ENCODE data around the gene PHRF1. TPM values are rescaled to one million over a fixed set of nuclear protein-coding genes. Genes with fewer than 3 reads are reported as not detected.

The PHRF1 gene
- total and polyA plus RNA-seq, 2 donors from 2014 or later, result 7.5 to 30.9 TPM

- H3K4me1 ChIP-seq (ENCODE audit: control insufficient read depth in 2 of 3, insufficient read depth in 2 of 3, low read depth in 1 of 3, low read length in 3 of 3), result no peaks in the 10 kb centered on the region
- no peak for TF ChIP-seq CTCF (IDR thresholded peaks at IDR 0.05; ENCODE audit: borderline replicate concordance, extremely low read depth, insufficient read depth)
- FAIRE-seq (no peak), DNase-seq (peak in 1 of 5 donors; percentile 48)
- no peak overlapping the region for H3K9ac ChIP-seq (ENCODE audit: low read length in 3 of 3)
- no peak overlapping the region for H3K27ac ChIP-seq (ENCODE audit: low read depth in 2 of 2, low read length in 2 of 2)
- H3K4me3 ChIP-seq (ENCODE audit: low read length in 3 of 3), result no peak overlapping the region
- H3K9me3 ChIP-seq (ENCODE audit: control insufficient read depth in 2 of 3, insufficient read depth in 1 of 3, low read length in 3 of 3), result no peaks in the 10 kb centered on the region
- H3K27me3 ChIP-seq (ENCODE audit: control insufficient read depth, insufficient read depth, low read length), result no peaks in the 10 kb centered on the region
- no peaks in the 10 kb centered on the region for H3K36me3 ChIP-seq (ENCODE audit: control insufficient read depth in 2 of 3, insufficient read depth in 3 of 3, low read length in 3 of 3)
- intact Hi-C loops (cut with DNase I), result no loop called here
These were observed 31.5 kb upstream of the PHRF1 start for GRCh38 chr11:544817-545166.

DNA sequence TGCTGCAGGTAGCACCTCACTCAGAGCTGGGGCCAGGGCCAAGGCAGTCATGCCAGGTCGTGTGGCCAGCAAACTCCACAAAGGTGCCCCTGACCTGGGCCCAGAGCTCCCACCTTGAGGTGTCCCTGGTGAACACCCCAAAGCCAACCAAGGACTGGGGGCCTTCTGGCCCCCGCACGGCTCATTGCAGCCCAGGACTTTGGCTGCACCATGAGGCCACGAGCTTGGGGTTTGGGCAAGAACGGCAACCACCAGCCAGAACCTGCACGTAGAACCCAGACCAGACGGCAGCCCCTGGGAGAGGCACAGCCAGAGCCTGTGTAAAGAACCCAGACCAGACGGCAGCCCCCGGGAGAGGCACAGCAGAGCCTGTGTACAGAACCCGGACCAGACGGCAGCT, 31.1 kb upstream of the PHRF1 start:
- DNase-seq (no peak), FAIRE-seq (no peak)
- intact Hi-C loops (cut with DNase I), result no loop called here
- Histone ChIP-seq H3K4me1 (ENCODE audit: control insufficient read depth in 2 of 3, insufficient read depth in 2 of 3, low read depth in 1 of 3, low read length in 3 of 3) (no peaks in the 10 kb centered on the region), H3K9ac (ENCODE audit: low read length in 3 of 3) (no peak overlapping the region), H3K36me3 (ENCODE audit: control insufficient read depth in 2 of 3, insufficient read depth in 3 of 3, low read length in 3 of 3) (no peaks in the 10 kb centered on the region), H3K9me3 (ENCODE audit: control insufficient read depth in 2 of 3, insufficient read depth in 1 of 3, low read length in 3 of 3) (no peaks in the 10 kb centered on the region), H3K27me3 (ENCODE audit: control insufficient read depth, insufficient read depth, low read length) (no peaks in the 10 kb centered on the region), H3K4me3 (ENCODE audit: low read length in 3 of 3) (no peak overlapping the region), H3K27ac (ENCODE audit: low read depth in 2 of 2, low read length in 2 of 2) (no peak overlapping the region)
- TF ChIP-seq CTCF (IDR thresholded peaks at IDR 0.05; ENCODE audit: borderline replicate concordance, extremely low read depth, insufficient read depth), result no peak

DNA sequence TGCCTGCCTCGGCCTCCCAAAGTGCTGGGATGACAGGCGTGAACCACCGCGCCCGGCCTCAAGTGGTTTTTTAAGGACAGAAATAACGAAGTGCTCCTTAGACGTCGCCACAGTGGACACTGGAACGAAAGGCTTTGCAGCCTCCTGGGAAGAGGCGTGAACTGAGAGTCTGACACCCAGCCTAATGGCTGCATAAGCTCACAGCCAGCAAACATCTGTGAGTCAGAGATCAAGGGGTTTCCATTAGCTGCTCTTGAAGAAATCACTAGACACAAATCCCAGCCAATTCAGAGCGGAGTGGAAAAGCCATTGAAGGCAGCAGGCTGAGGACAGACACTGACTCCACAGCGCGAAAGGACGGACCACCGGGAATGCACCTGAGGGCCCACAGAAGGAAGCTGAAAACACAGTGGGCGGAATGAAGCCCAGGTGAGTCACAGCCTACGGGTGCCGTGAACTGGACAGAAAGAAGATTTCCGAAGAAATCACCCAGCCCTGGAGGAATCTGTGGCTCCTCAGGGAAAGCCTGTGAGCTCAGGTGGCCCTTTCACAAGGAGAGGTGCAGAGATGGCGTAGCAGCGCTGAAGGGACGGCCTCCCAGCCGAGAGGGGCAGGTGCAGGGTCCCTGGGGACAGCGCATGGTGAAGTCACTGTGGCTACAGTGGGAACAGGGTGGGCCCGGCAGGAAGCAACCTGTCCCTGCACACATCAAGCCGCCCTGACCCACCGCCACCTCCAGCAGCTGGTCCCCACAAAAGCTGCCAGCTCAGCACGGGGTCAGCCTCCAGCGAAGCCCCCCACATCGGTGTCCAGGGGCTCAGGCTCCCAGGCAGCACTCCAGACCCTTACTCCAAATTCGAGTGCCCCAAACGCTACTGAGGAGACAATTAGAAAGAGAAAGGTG, 27.3 kb upstream of the PHRF1 start:
- Histone ChIP-seq H3K4me1 (ENCODE audit: control insufficient read depth in 2 of 3, insufficient read depth in 2 of 3, low read depth in 1 of 3, low read length in 3 of 3) (peaks cover 0 to 5% (median 0%) of the 10 kb centered on the region in 3 donors), H3K4me3 (ENCODE audit: low read length in 3 of 3) (no peak overlapping the region), H3K9ac (ENCODE audit: low read length in 3 of 3) (no peak overlapping the region), H3K9me3 (ENCODE audit: control insufficient read depth in 2 of 3, insufficient read depth in 1 of 3, low read length in 3 of 3) (no peaks in the 10 kb centered on the region), H3K27ac (ENCODE audit: low read depth in 2 of 2, low read length in 2 of 2) (no peak overlapping the region), H3K27me3 (ENCODE audit: control insufficient read depth, insufficient read depth, low read length) (no peaks in the 10 kb centered on the region), H3K36me3 (ENCODE audit: control insufficient read depth in 2 of 3, insufficient read depth in 3 of 3, low read length in 3 of 3) (no peaks in the 10 kb centered on the region)
- intact Hi-C loops (cut with DNase I), result no loop called here
- peak in 1 of 5 donors; percentile 66 for DNase-seq
- no peak for FAIRE-seq
- TF ChIP-seq CTCF (IDR thresholded peaks at IDR 0.05; ENCODE audit: borderline replicate concordance, extremely low read depth, insufficient read depth), result no peak

All from kidney (tissue), 14 donors.